SKM-1 treated with dmso at 0.1 percent for 144 hours (cell line): ENCODE measurements around the gene SLC8A1.

Source experiments
- DNase-seq: peaks from one replicate; lab custom pipeline; 2025; ENCODE audit not compliant: unreplicated experiment; lab: John Stamatoyannopoulos, UW

SLC8A1 gene

DNA sequence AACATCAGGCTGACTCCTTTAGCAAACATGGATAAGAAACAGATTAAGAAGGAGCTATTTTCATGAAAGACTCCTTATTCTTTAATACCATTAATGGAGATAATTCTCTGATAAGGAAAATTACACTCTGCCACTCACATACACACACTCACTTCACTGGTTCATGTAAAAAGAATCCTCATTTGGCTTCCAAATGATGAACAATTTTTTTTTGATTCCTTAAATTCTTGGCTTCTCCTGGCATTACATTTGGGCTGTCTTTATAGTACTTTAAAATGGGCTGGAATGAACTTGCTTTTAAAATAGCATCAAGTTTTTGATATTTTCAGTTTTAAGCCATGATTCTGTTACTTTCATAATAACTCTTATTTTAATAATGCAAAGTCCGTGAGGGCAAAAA, 328.6 kb downstream of the SLC8A1 start:
- no peak for DNase-seq

DNA sequence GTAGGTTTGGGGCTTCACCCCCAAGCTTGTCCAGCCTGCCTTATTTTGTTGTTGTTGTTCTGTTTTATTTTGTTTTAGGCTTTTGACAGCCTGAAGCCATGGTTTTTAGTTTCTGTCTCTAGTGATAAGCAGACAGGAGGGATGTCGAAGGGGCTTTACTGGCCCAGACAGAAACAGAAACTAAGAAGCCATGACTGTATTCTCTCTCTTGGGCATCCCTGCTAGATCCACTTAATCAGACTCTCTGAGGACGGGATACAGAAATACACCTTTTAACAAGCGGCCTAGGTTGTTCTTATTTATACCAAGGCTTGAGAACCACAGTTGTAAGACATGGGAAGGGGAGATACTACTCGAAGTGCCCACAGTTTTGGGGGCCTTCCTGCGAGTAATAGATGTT, 330.9 kb downstream of the SLC8A1 start:
- DNase-seq, result no peak

DNA sequence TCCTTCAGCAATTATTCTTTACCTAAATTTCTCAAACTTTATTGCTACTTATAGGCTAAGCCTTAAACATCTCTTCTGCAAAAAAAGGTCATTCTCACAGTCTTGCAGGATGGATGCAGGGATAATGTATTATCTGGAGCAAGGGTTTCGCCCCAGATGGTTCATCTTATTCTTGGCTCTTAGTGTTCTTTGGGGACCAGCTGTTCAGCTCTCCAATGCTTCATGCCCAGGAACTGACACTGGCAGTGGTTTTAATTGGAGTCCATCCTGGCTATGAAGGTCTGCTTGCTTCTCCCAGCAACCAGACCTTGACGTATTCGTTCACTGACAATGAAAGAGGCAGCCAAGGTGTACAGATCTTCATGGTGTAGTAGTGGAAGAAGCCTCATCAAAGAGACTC, 331.9 kb downstream of the SLC8A1 start:
- DNase-seq, result no peak

DNA sequence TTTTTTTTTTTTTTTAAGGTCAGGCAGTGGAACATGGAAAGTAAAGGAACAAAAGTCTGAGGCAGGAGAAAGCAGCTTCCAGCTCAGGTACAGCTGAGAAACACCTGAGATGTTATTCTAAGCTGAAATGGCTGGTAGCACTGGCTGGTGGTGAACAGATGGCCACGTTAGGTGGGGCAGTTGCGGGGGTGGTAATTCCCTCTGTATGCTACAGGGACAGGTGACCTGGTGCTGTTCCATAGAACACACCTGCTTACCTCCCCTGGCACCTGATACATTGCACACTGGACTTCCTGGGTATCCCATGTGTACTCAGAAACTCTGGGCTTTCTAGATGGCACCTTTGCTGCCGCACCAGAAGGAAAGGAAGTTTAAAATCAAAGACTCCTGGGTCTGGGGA, 333.3 kb downstream of the SLC8A1 start:
- no peak for DNase-seq

DNA sequence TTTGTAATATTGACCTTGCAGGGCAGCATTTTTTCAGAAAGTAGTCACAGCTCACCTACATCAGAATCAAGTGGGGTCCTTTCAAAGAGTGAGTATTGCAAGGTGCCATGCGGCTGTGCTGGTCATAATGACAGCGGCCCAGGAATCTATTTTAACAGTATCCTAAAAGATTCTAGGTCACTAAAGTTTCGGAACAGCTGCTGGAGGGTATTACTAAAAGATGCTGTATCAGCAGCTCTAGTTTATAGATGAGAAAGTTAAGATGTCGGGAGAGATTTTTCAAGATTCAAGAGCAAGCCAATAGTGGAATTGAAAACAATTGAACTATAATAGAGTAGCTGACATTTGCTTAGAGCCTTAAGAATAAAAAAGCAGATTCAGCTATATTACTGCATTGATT, 336.0 kb downstream of the SLC8A1 start:
- no peak for DNase-seq

DNA sequence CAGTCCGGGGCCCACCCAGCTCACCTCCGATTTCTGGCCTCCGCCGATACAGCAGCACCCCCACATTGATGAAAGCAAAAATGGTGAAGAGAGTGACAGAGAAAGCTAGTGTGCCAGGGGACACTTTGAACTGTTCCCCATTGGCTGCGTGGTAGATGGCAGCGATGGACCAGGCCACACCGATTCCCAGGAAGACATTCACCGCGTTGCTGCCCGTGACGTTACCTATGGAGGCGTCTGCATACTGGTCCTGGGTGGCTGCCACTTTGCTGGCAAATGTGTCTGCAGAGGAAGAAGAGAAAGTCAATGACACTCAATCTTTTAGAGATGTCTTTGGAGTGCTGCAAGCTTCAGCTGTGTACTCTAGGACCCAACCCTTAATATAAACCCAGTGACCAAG, 336.5 kb downstream of the SLC8A1 start:
- no peak for DNase-seq

DNA sequence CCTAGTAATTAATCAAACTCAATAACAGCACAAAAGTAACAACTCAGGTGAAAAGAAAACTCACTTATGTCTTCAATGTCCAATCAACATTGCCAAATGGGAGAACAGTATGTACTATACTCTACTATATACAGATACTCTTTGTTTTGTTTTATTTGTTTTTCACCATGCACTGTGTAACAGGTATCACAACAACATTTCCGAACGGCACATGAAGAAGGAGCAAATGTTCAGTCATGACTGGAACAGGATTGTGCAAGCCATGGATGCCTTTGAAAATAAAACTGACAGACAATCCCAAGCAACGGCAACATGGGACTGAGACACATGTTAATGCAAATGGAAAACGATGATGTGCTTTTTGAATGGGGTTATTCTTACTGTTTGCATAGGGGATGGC, 337.9 kb downstream of the SLC8A1 start:
- no peak for DNase-seq

DNA sequence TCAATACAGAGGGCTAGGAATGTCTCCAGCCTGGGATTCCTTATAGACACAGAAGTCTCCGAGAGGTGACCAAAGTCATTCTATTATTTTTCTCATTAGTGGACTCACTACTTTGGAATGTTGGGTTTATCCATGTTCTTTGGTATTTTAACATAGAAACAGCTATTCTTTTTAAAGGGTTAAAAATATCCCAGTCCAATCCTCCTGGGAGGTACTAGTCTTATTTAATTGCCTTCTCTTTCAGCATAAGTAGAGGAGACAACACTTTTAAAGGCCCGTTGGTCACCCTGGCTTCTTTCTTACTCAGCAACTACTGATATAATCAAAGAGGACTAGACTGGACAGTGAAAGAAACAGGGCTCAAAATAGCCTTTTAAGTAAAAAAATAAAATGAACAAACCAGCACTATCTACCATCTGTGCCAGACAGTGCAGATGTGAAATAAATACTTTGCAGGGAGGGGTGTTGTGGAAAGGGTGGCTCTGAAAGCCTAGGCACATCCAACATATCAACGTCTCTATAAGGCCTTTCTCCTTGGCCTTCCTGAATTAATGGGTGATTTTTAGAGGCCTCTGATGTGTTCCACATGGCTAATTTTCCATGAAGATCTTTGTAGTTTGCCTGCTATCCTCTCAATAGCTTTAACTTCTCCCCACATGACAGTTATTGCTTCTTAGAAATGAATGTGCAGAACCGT, 338.5 kb downstream of the SLC8A1 start:
- no peak for DNase-seq

DNA sequence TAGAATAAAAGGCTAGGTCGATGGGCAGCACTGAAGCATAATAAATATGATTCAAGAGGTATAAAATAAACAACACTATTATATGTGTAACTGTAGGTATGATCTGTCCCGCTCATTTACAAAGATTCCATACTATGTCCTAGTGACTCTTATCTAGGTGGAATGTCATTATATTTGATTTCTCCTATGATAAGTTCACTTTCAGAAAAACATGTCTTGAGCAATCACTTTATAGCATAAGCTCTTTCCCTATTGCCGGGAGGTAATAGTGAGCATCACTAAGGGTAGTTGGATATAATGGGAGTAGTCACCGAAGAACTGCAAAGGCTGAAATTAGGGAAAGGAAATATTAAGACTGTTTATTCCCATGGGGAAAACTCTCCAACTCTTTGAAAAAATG, 342.5 kb downstream of the SLC8A1 start:
- no peak for DNase-seq

DNA sequence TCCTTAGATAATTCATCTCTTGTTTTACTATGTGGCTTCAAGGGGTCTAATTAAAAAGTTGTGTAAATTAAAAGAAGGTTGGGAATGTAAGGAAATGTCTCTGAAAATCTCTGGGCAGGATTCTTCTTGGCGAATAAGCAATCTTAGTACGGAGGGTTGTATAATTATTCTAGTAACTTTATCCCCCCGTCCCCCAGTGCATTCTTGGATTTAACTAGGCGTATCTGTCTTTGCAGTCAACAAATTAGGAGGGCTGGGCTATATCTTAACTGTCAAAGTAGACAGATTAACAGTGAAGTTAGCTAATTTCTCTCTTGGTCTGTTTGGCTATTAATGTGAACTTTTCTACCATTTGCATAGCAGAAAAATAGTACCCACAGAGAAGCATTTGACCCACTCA, 343.0 kb downstream of the SLC8A1 start:
- DNase-seq, result no peak

DNA sequence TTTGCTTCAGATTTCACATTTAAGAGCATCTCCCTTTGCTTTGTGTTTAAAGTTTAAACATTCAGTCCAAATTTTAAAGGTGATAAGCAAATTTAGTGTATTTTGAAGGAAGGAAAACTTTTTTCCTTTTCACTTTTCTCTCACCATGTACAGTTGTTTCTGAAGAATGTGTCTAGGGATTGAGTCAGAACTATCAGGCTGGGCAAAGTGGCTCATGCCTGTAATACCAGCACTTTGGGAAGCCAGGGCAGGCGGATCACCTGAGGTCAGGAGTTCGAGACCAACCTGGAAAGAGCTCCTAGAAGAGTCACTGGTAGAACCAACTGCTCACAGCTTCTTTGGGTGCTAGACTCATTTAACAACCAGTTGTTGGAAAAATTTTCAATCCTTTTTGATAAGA, 345.8 kb downstream of the SLC8A1 start:
- DNase-seq, result no peak

DNA sequence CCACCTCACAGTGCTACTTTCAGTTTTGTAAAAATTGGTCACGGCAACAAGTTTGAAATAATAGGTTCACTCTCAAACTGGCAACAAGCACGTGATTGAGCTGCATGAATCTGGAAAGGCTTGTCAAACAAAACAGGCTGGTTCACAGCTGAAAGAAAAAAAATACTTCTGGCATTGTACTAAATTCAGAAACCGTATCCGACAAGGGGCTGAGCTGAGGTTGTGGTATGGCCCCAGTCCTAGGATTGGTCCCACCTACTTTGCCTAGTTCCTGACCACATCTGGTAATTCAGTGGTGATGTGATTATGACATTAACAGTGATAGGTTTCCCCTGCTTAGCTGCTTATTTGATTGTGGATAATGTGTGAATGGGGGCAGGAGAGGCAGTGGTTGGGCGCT, 346.3 kb downstream of the SLC8A1 start:
- no peak for DNase-seq

DNA sequence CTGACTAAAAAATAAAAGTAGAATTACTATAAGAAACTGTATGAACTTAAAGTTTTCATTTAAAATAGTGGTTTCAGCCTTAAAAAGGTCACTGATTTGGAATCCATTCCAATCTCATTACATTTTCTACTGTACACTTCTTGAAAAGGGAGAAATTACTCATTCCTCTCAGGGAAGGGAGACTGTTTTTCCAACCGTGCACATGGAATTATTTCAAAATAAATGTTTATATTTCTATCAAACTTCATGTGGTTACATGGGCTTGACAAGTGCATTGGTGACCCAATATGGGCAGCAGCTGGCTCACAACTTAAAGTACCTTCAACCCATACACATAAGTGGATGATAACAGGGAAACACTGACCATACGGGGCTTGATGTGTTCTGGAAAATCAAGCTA, 348.3 kb downstream of the SLC8A1 start:
- DNase-seq, result no peak

DNA sequence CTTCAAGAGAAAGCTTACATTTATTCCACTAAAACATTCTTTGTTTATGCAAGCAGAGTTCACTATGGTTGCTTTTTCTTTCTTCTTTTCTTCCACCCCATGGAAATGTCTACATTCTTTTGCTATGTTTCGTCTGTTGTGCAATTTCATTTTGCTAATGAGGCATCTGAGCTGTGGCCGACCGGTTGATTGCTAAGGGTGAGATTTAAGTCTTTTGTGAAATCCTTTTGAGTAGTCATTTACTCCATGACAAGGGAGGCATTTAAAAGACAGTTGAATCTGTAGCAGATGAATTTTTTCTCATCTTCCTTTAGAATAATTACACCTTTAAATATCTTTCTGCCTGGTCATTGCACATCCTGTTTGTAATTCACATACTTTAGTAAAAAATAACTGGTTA, 348.7 kb downstream of the SLC8A1 start:
- no peak for DNase-seq

DNA sequence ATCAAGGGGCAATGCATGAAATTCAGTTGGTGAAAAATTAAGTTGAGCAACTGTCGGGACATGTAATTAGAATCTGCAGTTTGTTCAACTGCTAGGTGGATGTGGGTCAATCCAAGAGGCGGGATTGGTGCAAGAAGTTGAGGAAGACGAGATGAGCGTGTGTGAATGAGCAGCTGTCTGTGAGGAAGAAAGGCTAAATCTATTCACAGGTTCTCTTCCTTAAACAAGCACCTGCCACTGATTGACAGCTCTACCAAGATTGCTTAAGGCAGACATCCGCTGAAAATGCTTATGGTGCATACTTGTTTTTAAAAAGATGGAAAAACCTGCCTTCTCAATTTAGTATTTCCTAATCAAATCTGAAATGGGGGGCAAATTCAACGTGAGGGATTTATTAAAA, 349.4 kb downstream of the SLC8A1 start:
- no peak for DNase-seq

DNA sequence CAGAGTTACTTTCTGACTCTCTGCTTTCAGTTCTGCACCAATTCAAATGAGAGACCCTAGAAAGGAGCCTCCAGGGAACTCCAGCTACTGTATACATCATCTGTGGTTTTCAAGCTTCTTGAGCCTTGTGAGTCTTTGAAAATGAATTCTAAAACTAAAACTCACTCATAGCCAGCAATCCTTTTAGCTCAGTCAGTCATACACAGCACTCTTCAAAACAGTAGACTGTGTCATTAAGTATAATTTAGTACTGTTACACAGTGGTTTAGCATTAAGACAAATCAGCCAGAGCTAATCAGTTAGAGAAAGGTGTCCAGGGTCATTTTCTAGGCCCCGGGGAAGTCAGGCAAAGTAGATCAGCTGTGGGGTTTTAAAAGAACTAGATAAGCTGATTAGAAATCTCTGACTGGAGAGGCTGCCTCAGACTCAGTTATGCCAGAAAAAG, 350.7 kb downstream of the SLC8A1 start:
- no peak for DNase-seq

DNA sequence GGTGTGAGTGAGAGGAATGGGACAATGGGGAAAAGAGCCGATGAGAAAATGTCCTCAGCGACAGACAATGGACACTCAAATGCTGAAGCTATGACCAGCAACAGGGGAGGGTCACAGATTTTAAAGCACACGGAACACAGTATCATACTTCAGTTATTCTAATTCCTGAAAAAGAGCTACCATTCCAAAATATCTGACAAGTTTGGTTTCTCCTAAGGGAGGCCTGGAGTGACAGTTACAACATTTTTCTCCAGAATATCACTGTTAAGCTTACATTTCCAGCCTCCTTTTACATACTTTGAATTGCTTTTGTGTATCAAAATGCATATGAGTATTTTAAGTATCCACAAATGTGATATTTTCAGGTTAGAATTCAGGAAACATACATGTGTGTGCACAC, 351.2 kb downstream of the SLC8A1 start:
- no peak for DNase-seq

DNA sequence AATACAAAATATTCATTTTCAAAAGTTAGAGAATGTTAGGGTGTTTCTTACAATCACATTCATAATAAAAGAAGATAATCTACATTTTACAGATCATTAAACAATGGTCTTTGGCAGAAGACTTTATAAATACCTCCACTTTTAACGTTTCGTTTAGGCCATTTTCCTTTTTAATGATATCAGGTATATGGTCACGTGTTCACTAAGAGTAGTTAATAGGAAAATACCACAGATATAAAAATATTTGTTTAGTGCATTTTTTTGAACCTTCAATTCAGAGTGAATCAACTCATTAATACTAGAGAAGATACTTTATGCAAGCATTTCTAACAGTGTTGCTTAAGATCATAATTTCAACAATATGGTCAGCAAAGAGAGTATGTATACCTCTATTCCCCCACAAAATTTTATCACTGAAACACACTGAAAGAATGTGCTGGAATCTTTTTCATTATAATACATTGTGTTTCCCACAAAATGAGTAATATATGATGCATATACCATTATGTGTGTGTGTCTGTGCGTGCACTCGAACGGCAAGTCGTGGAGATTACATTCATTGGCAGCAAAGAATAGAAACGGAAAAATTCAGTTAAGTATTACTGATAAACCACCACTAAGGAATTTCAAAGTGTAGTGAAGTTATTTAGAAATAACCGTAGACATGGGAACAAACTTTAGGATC, 353.0 kb downstream of the SLC8A1 start:
- DNase-seq, result no peak

DNA sequence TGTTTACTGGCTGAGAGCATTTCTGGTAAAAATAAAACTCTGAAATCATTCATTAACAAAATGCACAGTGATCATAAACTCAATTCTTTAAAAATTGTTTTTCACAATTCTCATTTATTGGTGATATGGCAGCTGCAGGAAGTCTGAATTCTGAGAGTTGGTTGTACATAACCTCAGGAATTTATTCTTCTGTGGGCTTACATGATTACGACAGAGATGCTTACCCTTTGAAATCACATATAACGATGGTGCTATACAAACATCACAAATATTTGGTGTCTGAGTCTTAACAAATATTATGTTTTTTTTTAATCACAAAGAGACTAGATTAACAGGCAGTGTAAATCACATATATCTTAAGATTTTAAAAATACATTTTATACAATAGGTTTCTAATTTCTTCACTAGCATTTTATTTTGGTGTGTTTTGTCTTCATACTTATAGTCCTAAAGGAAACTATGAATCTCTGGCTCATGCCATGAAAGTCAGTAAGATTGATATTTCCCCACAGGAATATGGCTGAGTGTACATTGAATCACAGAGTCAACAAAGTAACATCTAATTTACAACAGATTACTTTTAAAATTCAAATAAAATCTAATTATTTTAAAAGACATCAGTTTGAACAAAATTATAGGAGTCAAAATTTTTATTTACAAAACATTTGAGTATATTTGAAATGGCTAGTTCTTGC, 354.1 kb downstream of the SLC8A1 start:
- no peak for DNase-seq

DNA sequence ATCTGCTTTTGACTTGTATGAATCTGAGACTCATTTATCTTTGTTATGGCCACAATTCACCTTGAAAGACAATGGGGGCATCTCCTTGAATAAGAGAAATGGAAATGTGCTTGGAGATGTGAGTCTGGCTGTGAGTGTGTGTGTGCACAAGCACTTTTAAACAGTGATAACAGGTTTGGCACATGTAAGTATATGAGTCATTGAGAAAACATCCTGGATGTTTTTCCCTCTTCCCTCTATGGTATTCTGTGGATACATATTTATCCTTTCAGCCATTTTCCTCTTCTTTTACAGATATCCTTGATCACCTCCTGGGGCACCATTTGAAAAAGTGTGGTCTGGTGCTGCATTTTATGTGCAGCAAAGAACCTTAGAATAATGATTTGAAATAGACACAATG, 355.5 kb downstream of the SLC8A1 start:
- no peak for DNase-seq

DNA sequence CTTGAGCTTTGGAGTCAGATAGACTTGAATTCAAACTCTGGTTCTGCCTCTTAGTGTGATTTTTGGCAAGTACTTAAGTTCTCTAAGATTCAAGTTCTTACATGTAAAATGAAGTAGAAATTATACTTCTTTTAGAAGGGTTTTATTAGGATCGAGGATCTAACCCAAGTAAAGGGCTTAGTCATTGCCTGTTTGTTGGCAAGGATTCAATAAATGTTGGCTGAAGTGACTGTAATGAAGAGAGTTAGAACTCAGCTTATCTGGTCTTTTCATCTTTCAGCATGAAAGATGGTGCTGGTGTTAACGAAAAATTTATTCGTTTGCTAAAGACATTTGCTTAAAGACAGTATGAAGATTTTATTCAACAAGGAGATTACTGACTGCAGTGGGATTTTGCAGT, 356.9 kb downstream of the SLC8A1 start:
- no peak for DNase-seq

DNA sequence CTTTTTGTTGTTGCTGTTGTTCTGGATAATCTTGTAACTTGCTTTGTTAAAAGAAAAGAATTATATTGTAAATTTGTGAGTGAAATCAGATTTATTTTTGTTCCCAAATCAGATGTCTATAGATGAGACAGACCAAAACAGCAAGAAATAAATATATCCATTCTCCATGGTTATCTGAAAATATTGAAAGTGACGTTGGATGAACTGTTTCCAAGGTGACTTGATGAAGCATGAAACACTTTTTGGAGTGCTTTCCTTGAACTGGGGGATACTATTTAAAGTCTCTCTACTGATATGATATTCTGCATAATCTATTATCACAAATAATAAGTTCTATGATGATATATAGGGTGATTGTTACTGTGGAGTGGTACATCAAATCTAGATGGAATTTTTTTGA, 357.4 kb downstream of the SLC8A1 start:
- no peak for DNase-seq
